ENCODE data around the gene MCCC2.

DNA sequence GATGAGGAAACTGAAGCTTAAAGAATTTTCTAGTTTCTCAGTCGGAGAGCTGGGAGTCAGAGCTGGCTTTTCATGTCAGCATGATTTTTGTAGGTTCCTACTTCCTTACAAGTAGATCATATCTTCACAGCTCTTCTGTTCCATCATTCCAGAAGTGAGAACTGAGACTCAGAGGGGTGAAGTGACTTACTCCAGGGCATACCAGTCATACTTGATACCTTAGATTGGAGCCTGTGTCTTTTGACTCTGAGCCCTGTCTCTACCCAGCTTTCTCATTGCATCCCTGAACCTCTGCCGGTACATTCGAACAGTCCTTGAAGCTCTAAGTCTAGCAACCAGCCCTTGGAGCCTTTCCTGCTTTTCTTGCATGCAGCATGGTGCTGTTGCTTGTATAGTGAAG lies 53.3 kb downstream of the MCCC2 start:
- TF ChIP-seq, protein P1, sequence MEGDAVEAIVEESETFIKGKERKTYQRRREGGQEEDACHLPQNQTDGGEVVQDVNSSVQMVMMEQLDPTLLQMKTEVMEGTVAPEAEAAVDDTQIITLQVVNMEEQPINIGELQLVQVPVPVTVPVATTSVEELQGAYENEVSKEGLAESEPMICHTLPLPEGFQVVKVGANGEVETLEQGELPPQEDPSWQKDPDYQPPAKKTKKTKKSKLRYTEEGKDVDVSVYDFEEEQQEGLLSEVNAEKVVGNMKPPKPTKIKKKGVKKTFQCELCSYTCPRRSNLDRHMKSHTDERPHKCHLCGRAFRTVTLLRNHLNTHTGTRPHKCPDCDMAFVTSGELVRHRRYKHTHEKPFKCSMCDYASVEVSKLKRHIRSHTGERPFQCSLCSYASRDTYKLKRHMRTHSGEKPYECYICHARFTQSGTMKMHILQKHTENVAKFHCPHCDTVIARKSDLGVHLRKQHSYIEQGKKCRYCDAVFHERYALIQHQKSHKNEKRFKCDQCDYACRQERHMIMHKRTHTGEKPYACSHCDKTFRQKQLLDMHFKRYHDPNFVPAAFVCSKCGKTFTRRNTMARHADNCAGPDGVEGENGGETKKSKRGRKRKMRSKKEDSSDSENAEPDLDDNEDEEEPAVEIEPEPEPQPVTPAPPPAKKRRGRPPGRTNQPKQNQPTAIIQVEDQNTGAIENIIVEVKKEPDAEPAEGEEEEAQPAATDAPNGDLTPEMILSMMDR (IDR thresholded peaks at IDR 0.05): no peak
- TF ChIP-seq POLR2A (IDR thresholded peaks at IDR 0.05) (no peak), EP300 (IDR thresholded peaks at IDR 0.05) (no peak)
